PC-9 (cell line): ENCODE measurements around the gene PRUNE2. TPM values are rescaled to one million over a fixed set of nuclear protein-coding genes. Genes with fewer than 3 reads are reported as not detected.

ENCODE experiments used
- BruUV-seq: library from RNA; stranded (reverse); fragments of 400-500 nt; replicated peaks from 2 replicates; lab custom pipeline; 2021; lab: Mats Ljungman, UMichigan
- CTCF ChIA-PET: fragments of 300-600 bp; sonication (Branson Sonifier 250); formaldehyde crosslinking; loops from one replicate; lab custom pipeline; 2022; ENCODE audit warnings: antibody characterized with exemption; lab: Charles Lee
- POLR2A ChIA-PET: fragments of 300-600 bp; sonication (Branson Sonifier 250); formaldehyde crosslinking; loops from one replicate; lab custom pipeline; 2022; ENCODE audit warnings: antibody characterized with exemption; ENCODE audit not compliant: unreplicated experiment; lab: Charles Lee
- DNase-seq, 2 experiments: peaks; one replicate each; pipeline versions ENCODE4 v3.0.0 to v3.0.0-alpha.2; 2015 to 2022; ENCODE audit warnings: mixed read lengths in 1 of 2
- H2AFZ ChIP-seq: fragments of 200-600 bp; sonication (generic); 2 replicates; pipeline ENCODE4 v1.8.1; 2017; ENCODE audit warnings: antibody characterized with exemption
- H3F3A ChIP-seq: fragments of 200-600 bp; sonication (generic); 2 replicates; pipeline ENCODE4 v1.8.1; 2017; ENCODE audit warnings: antibody characterized with exemption, mild to moderate bottlenecking, low read depth; ENCODE audit not compliant: insufficient read depth
- H3K27ac ChIP-seq: fragments of 200-600 bp; sonication (generic); 2 replicates; pipeline ENCODE4 v1.6.1; 2016; ENCODE audit warnings: mixed run types
- H3K27me3 ChIP-seq: fragments of 200-600 bp; sonication (generic); 2 replicates; pipeline ENCODE4 v1.6.1; 2016; ENCODE audit warnings: low read depth, mixed run types; ENCODE audit not compliant: insufficient read depth
- H3K36me3 ChIP-seq: fragments of 200-600 bp; sonication (generic); 2 replicates; pipeline ENCODE4 v1.6.1; 2016; ENCODE audit warnings: low read depth, mixed run types
- H3K4me1 ChIP-seq: fragments of 200-600 bp; sonication (generic); replicated peaks from 2 replicates; pipeline ENCODE4 v1.6.1; 2016; ENCODE audit warnings: mixed run types; ENCODE audit not compliant: insufficient read depth
- H3K4me2 ChIP-seq: fragments of 200-600 bp; sonication (generic); 2 replicates; pipeline ENCODE4 v1.6.1; 2017; ENCODE audit warnings: mixed run types
- H3K4me3 ChIP-seq: fragments of 200-600 bp; sonication (generic); 2 replicates; pipeline ENCODE4 v1.6.1; 2016; ENCODE audit warnings: mixed run types
- H3K79me2 ChIP-seq: fragments of 200-600 bp; sonication (generic); 2 replicates; pipeline ENCODE4 v1.6.1; 2017; ENCODE audit warnings: low read depth, mixed run types
- H3K9me2 ChIP-seq: fragments of 200-600 bp; sonication (generic); 2 replicates; pipeline ENCODE4 v1.8.1; 2017; ENCODE audit warnings: mild to moderate bottlenecking; ENCODE audit not compliant: insufficient read depth
- H3K9me3 ChIP-seq: fragments of 200-600 bp; sonication (generic); 2 replicates; pipeline ENCODE4 v1.8.1; 2016; ENCODE audit warnings: low read depth; ENCODE audit not compliant: insufficient read depth
- H4K20me1 ChIP-seq: fragments of 200-600 bp; sonication (generic); 2 replicates; pipeline ENCODE4 v1.8.1; 2017; ENCODE audit not compliant: insufficient read depth
- EZH2 ChIP-seq: fragments of 200-600 bp; sonication (generic); IDR thresholded peaks from 2 replicates; pipeline ENCODE4 v1.8.0; 2017; ENCODE audit warnings: antibody characterized with exemption, low read depth
- intact Hi-C: fragments of 100-400 bp; cut with micrococcal nuclease; formaldehyde crosslinking; loops from one replicate; pipeline ENCODE4 v1.10.0; 2022; ENCODE audit not compliant: unreplicated experiment
- total RNA-seq: library from RNA; stranded (reverse); gene quantifications from 2 replicates; pipeline ENCODE4 v1.2.3, GENCODE V29; 2021
- TF ChIP-seq, protein P1 (sequence below): fragments of 200-600 bp; sonication (generic); conservative IDR thresholded peaks from 2 replicates; pipeline ENCODE4 v1.6.1; 2017; ENCODE audit warnings: mixed run types, antibody characterized with exemption, mild to moderate bottlenecking, moderate library complexity

The PRUNE2 gene
- total RNA-seq, 1 experiment from 2014 or later, result 0.20 TPM

DNA sequence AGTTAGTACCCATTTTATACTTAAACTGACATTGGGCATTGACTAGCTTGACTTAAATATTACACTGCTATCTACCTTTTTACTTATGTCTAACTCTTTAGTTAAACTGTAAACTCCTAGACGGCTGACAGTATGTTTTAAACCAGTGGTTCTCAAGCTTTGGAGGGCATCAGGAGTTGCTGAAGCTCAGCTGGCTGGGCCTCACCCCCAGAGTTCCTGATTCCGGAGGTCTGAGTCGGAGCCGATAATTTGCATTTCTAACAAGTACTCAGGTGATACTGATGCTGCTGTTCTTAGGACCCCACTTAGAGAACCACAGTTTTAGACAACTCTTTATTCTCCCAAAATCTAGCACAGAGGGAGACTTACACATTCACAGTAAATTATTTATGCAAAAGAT, 205.0 kb downstream of the PRUNE2 start:
- POLR2A ChIA-PET, result no interaction called here
- intact Hi-C loops, result loop anchor here (5.0 to 10.0 kb wide), 2 partner anchors 309 to 1436 kb away; partner anchors contain the start of gene RFK
- H3K36me3 ChIP-seq, result no peaks in the 10 kb centered on the region

DNA sequence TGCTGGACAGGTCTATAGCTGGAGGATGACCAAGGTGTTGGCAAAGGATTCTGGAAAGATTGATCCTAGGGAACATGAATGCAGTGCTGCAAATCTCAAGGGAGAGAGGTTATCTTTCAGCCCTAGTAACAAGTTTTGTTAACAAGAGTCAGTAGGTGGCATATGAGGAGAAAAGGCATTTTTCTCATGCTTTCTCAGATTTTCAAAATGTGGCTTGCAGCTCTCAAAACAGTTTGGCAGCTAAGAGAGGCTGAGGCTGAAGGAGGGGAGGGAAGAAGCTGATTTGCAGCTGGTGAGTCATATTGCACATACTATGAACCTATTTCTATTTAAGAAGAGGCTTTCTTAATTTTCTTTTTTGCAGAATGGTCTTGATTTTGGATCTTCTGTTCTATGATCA, 205.9 kb downstream of the PRUNE2 start:
- Histone ChIP-seq H3K4me1 (no peaks in the 10 kb centered on the region), H3K27ac (no peak overlapping the region), H3K27me3 (peaks cover 3% of the 10 kb centered on the region), H3K4me3 (no peak overlapping the region), H3K36me3 (no peaks in the 10 kb centered on the region), H3K9me3 (no peaks in the 10 kb centered on the region), H4K20me1 (no peaks in the 10 kb centered on the region), H3F3A (no peaks in the 10 kb centered on the region), H2AFZ (no peak overlapping the region), H3K79me2 (no peaks in the 10 kb centered on the region), H3K9me2 (no peaks in the 10 kb centered on the region), H3K4me2 (no peak overlapping the region)
- no TSS peak for BruUV-seq
- DNase-seq, result no peak
- POLR2A ChIA-PET, result interaction anchor here (0.6 kb wide), 1 partner anchor 237 kb away, joined by 3 read pairs; no protein-coding TSS in a partner anchor
- CTCF ChIA-PET, result interaction anchor here (0.6 kb wide), 1 partner anchor 181 kb away, joined by 3 read pairs; no protein-coding TSS in a partner anchor
- intact Hi-C loops, result loop anchor here (5.0 to 10.0 kb wide), 2 partner anchors 308 to 1435 kb away; partner anchors contain the start of gene RFK
- TF ChIP-seq EZH2, result no peak
- TF ChIP-seq, protein P1, sequence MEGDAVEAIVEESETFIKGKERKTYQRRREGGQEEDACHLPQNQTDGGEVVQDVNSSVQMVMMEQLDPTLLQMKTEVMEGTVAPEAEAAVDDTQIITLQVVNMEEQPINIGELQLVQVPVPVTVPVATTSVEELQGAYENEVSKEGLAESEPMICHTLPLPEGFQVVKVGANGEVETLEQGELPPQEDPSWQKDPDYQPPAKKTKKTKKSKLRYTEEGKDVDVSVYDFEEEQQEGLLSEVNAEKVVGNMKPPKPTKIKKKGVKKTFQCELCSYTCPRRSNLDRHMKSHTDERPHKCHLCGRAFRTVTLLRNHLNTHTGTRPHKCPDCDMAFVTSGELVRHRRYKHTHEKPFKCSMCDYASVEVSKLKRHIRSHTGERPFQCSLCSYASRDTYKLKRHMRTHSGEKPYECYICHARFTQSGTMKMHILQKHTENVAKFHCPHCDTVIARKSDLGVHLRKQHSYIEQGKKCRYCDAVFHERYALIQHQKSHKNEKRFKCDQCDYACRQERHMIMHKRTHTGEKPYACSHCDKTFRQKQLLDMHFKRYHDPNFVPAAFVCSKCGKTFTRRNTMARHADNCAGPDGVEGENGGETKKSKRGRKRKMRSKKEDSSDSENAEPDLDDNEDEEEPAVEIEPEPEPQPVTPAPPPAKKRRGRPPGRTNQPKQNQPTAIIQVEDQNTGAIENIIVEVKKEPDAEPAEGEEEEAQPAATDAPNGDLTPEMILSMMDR, result no peak

More for the DNA sequence above, 205.0 kb downstream of the PRUNE2 start:
- TF ChIP-seq, protein P1, result no peak
- TF ChIP-seq EZH2, result no peak
- no peak for DNase-seq
- Histone ChIP-seq H3K27me3 (peaks cover 13% of the 10 kb centered on the region), H3K4me3 (no peak overlapping the region), H3K4me1 (no peaks in the 10 kb centered on the region), H3K4me2 (no peak overlapping the region), H3K79me2 (no peaks in the 10 kb centered on the region), H3K9me3 (no peaks in the 10 kb centered on the region), H2AFZ (no peak overlapping the region), H3K9me2 (no peaks in the 10 kb centered on the region), H3F3A (no peaks in the 10 kb centered on the region), H3K27ac (no peak overlapping the region), H4K20me1 (no peaks in the 10 kb centered on the region)
- CTCF ChIA-PET, result no interaction called here
- BruUV-seq, result no TSS peak

DNA sequence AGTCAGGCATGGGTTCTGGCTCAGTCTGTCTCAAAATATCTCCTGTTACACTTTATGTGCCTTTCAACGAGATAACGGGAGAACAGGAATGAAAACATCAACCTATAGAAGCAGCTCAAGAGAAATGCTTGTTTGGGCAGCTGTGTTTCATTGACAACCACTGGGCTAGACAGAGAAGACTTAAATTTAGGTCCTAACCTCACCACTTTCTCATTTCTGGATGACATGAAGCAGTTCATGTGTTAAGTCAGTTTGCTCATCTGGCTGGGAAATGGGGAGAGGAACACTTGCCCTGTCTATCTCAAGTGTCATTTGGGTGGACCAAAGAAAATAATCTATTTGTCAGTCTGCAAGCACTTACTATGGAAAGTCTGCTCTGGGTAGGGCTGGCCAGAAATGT, 208.4 kb downstream of the PRUNE2 start:
- Histone ChIP-seq H2AFZ (no peak overlapping the region), H3K9me2 (no peaks in the 10 kb centered on the region), H3K79me2 (no peaks in the 10 kb centered on the region), H4K20me1 (no peaks in the 10 kb centered on the region), H3K27me3 (no peaks in the 10 kb centered on the region), H3K4me3 (no peak overlapping the region), H3K9me3 (no peaks in the 10 kb centered on the region), H3F3A (no peaks in the 10 kb centered on the region), H3K4me1 (no peaks in the 10 kb centered on the region), H3K4me2 (no peak overlapping the region), H3K27ac (no peak overlapping the region), H3K36me3 (no peaks in the 10 kb centered on the region)
- ChIA-PET CTCF (no interaction called here), POLR2A (no interaction called here)
- DNase-seq, result no peak
- no TSS peak for BruUV-seq
- intact Hi-C loops, result no loop called here
- no peak for TF ChIP-seq EZH2
- TF ChIP-seq, protein P1, result no peak
